GM21528 (cell line): Measurements from ENCODE around the gene ERC1.

ENCODE experiments used
- ATAC-seq: cut with Tn5 transposase; IDR thresholded peaks from one replicate; pipeline ENCODE4 v1.9.1; 2021; ENCODE audit warnings: mild to moderate bottlenecking, moderate library complexity; ENCODE audit not compliant: unreplicated experiment, low FRiP score

ERC1 gene

DNA sequence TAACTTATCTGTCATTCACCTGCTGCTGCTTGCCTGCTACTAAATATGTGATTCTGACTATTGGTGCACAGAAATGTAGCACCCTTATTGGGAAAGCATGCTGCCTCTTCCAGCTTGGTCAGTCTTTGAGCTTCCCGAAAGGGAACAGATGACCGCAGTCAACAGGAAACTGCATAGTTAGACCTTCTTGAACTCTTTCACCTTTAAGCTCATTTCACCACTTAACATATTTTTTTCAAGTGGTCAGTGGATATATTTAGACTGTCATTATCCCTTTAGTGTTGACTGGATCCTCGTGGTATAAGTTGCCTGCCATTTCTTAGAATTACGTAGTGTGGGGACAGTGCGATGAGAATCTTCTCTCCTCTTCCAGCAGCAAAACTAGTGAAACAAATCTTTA lies 378.4 kb downstream of the ERC1 start:
- ATAC-seq: no peak

DNA sequence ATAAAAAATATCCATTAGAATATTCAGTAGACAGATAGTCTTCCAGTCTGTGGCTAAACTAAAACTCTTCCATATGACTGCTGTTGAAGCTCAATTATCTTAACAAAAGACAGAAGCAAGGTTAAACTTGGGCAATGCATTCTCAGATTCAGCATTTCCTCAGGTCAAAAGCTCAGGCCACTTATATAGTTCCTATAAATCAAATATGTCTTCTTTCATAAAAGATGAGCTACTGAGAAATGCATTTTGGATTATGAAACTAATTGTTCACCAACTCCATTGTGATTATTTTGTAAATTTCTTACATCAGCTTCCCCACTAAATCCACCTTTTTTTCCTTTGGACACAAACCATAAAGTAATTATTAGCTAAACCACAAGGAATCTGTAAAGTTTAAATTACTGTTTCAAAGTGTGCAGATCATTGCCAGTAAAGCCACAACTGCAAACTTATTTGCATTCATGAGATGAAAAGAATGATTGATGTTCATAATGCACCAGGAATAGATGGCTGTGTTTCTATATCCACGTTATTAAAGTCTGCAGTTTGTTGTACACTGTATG lies 379.0 kb downstream of the ERC1 start:
- ATAC-seq: no peak

- no peak for ATAC-seq
Observed at GRCh38 chr12:1373901-1374735, 383.1 kb downstream of the ERC1 start.

- ATAC-seq: no peak
Observed at GRCh38 chr12:1375323-1375722, 384.3 kb downstream of the ERC1 start.

DNA sequence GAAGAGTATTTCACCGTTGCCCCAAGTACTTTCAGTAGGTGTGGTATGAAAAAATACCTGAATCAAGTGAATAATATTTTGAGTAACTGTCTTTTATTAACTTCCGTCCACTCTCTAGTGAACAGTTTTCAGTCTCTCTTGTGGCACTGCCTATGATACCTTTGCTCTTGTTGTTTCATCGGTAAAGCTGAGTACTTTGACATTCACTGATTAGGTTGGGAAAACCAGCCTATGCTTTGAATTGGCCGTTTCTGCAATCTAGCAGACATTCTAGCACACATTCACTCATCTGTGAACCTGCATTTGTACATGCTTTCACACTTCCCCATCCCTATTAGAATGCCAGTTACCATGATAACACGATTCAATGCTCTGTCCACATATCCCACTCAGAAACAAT lies 386.1 kb downstream of the ERC1 start:
- ATAC-seq: no peak

DNA sequence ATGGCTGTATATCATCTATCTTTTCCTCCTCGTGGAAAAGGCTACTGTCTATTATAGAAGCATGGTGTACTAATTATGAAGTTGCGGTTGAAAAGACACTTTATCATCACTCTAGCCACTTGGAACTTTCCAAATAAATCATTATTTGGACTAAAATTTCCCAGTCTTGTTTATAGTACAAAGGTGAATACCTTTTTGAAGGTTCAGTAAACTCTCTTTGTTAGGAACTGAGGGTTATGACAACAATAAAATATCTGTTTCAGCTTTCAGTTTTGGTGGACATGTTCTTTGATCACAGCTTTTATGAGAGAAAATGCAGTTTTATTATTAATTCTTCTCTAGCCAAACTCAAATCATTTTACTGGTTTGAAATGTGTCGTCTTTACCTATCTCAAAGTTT lies 386.7 kb downstream of the ERC1 start:
- ATAC-seq: no peak

DNA sequence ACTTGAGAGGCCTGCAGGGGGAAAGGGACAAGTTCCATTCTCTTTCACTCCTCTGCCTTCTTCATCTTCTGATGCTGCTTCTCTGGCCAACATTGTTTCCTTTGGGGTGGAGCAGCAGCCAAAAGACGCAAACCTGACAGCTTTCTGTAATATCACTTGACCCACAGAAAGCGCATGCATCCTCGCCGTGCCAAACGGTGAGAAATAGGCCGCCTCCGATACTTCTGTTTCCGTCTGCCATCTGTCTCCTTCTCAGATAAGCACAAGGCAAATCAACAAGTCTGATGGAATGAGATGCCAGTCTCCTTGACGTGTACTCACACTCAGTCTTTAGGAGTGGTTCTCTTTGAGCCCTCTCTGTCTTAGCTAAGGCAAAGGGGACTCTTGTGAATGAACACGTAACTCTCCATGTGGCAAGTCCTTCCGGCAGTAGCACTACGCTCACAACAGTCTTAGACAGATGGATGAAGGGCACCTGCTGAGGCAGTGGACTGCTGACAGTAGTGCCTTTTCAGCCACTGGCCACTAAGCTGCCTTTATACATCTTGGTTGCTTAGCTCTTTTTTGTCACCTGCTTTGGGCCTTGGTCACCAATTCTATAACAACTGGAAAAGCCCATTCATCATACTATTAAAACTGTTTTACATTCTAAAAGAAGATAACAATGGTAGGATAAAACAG lies 389.3 kb downstream of the ERC1 start:
- no peak for ATAC-seq

DNA sequence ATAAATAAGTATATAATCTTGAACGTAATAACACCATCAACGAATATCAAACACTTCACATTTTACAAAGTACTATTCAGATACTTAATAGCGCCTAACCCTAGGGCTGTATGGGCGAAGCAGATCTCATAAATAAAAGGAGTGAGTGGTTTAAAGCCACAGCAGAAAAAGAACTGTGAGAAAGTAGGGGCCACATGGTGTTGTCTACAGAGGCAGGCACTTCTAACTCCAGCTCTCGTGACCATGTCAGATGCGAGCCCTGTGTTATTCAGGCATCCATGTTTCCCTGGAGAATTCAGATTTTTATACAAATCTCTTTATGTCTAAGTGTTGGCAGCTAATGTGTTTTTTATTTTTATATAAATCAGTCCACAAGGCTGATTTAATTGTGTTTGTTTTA lies 391.1 kb downstream of the ERC1 start:
- no peak for ATAC-seq

DNA sequence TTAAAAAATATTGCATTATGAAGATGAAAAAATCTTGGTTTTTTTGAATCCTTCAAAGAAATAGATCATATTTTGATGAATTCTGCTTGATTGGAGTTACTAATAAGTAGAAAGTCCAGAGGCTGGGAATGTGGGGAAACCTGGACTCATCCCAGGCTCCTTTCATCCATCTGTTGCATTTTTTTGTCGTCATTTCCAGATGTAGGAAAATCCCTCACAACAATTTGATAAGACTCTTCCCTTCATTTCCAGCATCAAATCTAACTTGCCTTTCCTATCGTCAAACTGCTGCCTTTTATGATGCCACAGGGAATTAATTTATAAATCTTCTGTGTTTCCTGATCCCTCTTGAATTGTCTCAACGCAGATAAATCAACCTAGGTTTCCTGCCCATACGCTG lies 391.8 kb downstream of the ERC1 start:
- no peak for ATAC-seq

- ATAC-seq: no peak
Observed at GRCh38 chr12:1383758-1384157, 392.7 kb downstream of the ERC1 start.

DNA sequence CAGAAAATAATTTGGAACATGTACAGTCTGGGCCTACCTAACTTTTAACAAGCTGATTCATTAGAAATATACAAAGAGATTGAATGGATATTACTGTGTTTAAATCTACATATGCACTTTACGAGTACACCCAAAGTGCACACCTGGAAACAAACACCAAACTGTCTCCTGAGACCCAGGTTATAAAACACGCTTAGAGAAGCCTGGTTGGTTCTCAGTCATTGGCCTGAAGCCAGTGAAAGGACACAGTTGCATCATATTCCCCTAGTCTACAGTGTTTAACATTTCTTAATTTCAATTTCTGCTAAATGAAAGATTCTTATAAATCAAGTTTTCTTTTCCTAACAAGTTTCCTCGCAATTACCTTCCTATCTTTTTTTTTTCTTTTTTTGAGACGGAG lies 393.9 kb downstream of the ERC1 start:
- no peak for ATAC-seq

GRCh38 chr12:1391722-1392121 lies 400.7 kb downstream of the ERC1 start:
- no peak for ATAC-seq

- no peak for ATAC-seq
Observed at GRCh38 chr12:1395421-1395955, 404.5 kb downstream of the ERC1 start.

DNA sequence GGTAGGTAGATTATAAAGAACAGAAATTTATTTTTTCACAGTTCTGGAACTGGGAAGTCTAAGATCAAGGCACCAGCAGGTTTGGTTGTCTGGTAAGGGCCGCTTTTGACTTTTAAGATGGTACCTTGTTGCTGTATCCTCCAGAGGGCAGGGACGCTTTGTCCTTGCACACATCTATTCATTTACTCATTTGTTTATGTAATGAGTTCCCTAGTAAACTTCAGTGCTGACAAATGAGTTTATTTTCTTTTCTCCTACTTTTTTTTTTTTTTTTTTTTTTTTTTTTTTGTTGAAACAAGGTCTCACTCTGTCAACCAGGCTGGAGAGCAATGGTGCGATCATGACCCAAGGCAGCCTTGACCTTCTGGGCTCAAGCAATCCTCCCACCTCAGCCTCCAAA lies 407.6 kb downstream of the ERC1 start:
- no peak for ATAC-seq

DNA sequence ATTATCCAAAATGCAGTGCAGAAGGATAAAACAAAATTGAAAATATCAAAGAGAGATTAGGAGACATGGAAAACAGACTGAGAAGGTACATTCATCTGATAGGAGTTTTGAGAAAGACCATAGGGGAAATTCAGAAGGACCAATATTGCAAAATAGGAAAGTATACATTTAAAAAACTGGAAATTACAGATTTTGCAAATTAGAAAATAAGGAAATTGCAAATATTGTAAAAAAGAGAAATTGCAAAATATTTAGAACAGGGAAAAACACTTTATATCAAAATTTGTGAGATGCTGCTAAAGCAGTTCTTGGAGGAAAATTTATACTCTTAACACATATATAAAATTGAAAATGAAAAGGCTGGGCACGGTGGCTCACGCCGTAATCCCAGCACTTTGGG lies 410.9 kb downstream of the ERC1 start:
- no peak for ATAC-seq

GRCh38 chr12:1403417-1403816 lies 412.4 kb downstream of the ERC1 start:
- ATAC-seq: no peak

GRCh38 chr12:1405619-1406018 lies 414.6 kb downstream of the ERC1 start:
- no peak for ATAC-seq

DNA sequence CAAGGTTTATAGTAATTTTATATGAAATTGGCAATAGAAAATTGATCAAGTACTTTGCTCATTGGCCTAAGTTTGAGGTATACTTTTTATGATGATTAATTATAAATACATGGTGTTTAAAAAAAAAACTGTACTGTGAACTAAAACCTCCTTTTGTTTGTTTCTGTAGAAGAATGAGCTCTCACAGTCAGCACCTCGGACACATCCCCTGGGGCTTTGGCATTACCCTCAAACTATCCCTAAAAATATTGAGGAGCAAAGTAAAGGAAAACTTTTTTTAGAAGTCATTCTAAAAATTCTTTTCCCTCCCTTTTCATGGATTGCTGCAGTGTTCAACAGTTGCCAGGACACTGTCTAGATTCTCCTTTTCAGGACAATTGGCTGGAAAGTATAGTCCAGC lies 419.8 kb downstream of the ERC1 start:
- no peak for ATAC-seq

GRCh38 chr12:1413930-1414329 lies 422.9 kb downstream of the ERC1 start:
- no peak for ATAC-seq

GRCh38 chr12:1418144-1418543 lies 427.1 kb downstream of the ERC1 start:
- ATAC-seq: no peak

GRCh38 chr12:1419849-1420371 lies 428.9 kb downstream of the ERC1 start:
- no peak for ATAC-seq
